GM20000 (cell line): ENCODE results near the gene PCNX4.

Experiments used
- DNase-seq: peaks from one replicate; pipeline ENCODE4 v3.0.0; 2012; ENCODE audit warnings: low spot score
- CTCF ChIP-seq: IDR thresholded peaks from 2 replicates; pipeline ENCODE4 v1.5.1; 2012; ENCODE audit warnings: mild to moderate bottlenecking, control low read depth; ENCODE audit errors: extremely low read depth, missing control alignments

Gene PCNX4

GRCh38 chr14:60195179-60195810 is 103.6 kb downstream of the PCNX4 start:
- TF ChIP-seq CTCF: no peak
- no peak for DNase-seq

DNA sequence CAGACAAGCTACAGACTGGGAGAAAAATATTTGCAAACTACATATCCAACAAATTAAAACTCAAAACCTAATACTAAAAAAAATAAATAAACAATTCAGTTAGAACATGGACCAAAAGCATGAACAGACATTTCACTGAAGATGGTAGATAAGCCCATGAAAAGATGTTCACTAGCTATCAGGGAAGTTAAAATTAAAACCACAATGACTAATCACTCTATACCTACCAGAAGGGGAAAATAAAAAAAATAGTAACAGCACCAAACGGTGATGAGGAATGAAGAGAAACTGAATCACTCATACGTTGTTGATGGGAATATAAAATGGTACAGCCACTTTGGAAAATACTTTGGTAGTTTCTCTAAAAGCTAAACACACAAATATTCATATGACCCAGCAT is 104.6 kb downstream of the PCNX4 start:
- DNase-seq: no peak
- TF ChIP-seq CTCF: no peak

- no peak for DNase-seq
Measured at GRCh38 chr14:60197629-60198303, 106.0 kb downstream of the PCNX4 start.

GRCh38 chr14:60199321-60199720 is 107.6 kb downstream of the PCNX4 start:
- TF ChIP-seq CTCF: no peak
- DNase-seq: no peak

More at GRCh38 chr14:60197629-60198303, 106.0 kb downstream of the PCNX4 start:
- no peak for TF ChIP-seq CTCF

- no peak for TF ChIP-seq CTCF
- no peak for DNase-seq
Measured at GRCh38 chr14:60204104-60204842, 112.5 kb downstream of the PCNX4 start.

DNA sequence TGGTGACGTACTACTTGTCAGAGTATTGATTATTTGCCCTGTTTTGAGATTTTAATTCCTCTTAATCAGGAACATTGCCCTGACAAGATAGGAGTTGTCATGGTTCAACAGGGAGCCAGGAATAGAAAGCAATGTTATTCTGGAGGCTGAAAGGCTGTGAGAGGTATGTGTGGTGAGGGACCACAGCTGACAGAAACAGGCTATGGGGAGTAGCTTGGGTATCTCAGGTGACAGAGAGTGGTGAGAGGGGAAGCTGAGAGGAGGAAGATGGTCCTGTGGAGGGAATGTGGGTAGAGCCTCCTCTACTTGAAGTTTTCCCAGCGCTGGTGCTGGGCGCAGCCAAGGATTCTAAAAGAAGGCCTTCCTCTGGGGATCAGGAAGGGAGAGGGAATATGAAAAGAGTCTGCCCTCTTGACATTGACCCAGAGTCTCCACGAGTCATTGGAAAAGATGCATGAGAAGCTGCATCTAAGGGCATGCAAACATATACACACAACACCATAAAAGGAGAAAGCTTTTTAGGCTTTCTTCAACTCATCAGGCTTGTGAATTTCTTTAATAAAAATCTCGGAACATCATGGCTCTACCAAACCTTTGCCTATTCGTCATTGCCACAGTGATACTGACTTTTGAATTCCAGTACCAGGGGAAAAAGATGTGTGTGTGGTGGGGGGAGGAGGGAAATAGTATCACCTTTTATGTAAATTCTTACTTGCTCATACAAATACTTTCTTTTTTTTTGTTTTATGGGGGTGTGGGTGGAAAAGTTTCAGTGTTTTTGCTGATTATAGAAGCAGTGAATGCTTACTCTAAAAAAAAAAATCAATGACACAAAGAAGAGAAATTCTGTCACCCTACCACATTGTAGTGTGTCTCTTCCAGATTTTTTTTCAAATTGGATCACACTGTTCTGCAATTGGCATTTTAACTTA is 113.4 kb downstream of the PCNX4 start:
- DNase-seq: no peak

More for the DNA sequence above, 113.4 kb downstream of the PCNX4 start:
- no peak for TF ChIP-seq CTCF
